Lower lobe of right lung (tissue), 2 donors: Measurements from ENCODE around the gene CPNE2. TPM values are rescaled to one million over a fixed set of nuclear protein-coding genes. Genes with fewer than 3 reads are reported as not detected.
A peak's percentile ranks its signal among the peaks of the same experiment; 100 is the strongest.

Experiments
- ATAC-seq, 2 donors: fragments of 200-7000 bp; cut with Tn5 transposase; one replicate each; pipeline ENCODE4 v1.9.1; 2020 to 2022; ENCODE audit warnings: mild to moderate bottlenecking in 2 of 2, moderate library complexity in 2 of 2
- DNase-seq: peaks from one replicate; pipeline ENCODE4 v3.0.0-alpha.2; 2020
- H3K27ac ChIP-seq: fragments of 200-600 bp; one replicate; pipeline ENCODE4 v1.8.0; 2022
- H3K27me3 ChIP-seq: fragments of 200-600 bp; one replicate; pipeline ENCODE4 v1.8.0; 2022; ENCODE audit warnings: low read depth
- H3K36me3 ChIP-seq: fragments of 200-600 bp; one replicate; pipeline ENCODE4 v1.8.0; 2022; ENCODE audit warnings: mild to moderate bottlenecking
- H3K4me1 ChIP-seq: fragments of 200-600 bp; one replicate; pipeline ENCODE4 v1.8.0; 2022
- H3K4me3 ChIP-seq: fragments of 200-600 bp; one replicate; pipeline ENCODE4 v1.8.0; 2022; ENCODE audit warnings: mild to moderate bottlenecking
- H3K9me3 ChIP-seq: fragments of 200-600 bp; one replicate; pipeline ENCODE4 v1.8.0; 2022
- CTCF ChIP-seq: fragments of 200-600 bp; IDR thresholded peaks from one replicate; pipeline ENCODE4 v1.8.0; 2022; ENCODE audit warnings: antibody characterized with exemption, mild to moderate bottlenecking
- intact Hi-C: fragments of 100-400 bp; cut with DNase I; formaldehyde crosslinking; loops from one replicate; pipeline ENCODE4 v1.11.0; 2022
- total RNA-seq: library from RNA; stranded (reverse); fragmentation: NEBNext Ultra II Directional; extraction: Animal tissue kit (Norgen Biotek cat#: 25700); gene quantifications from one replicate; pipeline ENCODE4 v1.2.1, GENCODE V29; 2021
- donor health status: DM: no; HTN: yes; CAD: no; lungs with severe emphysema.

The CPNE2 gene
- total RNA-seq, 1 donor from 2014 or later, result 55.3 TPM

GRCh38 chr16:57102888-57103851 lies 10.8 kb downstream of the CPNE2 start:
- intact Hi-C loops, result no loop called here
- Histone ChIP-seq H3K4me1 (peaks cover 33% of the 10 kb centered on the region), H3K4me3 (no peak overlapping the region), H3K36me3 (no peaks in the 10 kb centered on the region), H3K27me3 (no peaks in the 10 kb centered on the region), H3K27ac (no peak overlapping the region), H3K9me3 (no peaks in the 10 kb centered on the region)
- TF ChIP-seq CTCF, result no peak
- DNase-seq, result no peak
- ATAC-seq, result no peak

- H3K27me3 ChIP-seq, result no peaks in the 10 kb centered on the region
- intact Hi-C loops, result no loop called here
- no peaks in the 10 kb centered on the region for H3K9me3 ChIP-seq
- H3K36me3 ChIP-seq, result no peaks in the 10 kb centered on the region
- ATAC-seq, result no peak
- H3K27ac ChIP-seq, result no peak overlapping the region
- no peak for DNase-seq
- H3K4me1 ChIP-seq, result peaks cover 31% of the 10 kb centered on the region
- no peak overlapping the region for H3K4me3 ChIP-seq
- TF ChIP-seq CTCF, result no peak
Measured at GRCh38 chr16:57104706-57105105, 12.3 kb downstream of the CPNE2 start.

- no peaks in the 10 kb centered on the region for H3K27me3 ChIP-seq
- intact Hi-C loops, result no loop called here
- no peaks in the 10 kb centered on the region for H3K9me3 ChIP-seq
- H3K4me1 ChIP-seq, result peaks cover 31% of the 10 kb centered on the region
- H3K4me3 ChIP-seq, result no peak overlapping the region
- no peak overlapping the region for H3K27ac ChIP-seq
- no peak for TF ChIP-seq CTCF
- DNase-seq, result no peak
- ATAC-seq, result no peak
- H3K36me3 ChIP-seq, result no peaks in the 10 kb centered on the region
Measured at GRCh38 chr16:57105184-57105583, 12.8 kb downstream of the CPNE2 start.

GRCh38 chr16:57106767-57107166 lies 14.4 kb downstream of the CPNE2 start:
- Histone ChIP-seq H3K9me3 (no peaks in the 10 kb centered on the region), H3K27me3 (no peaks in the 10 kb centered on the region), H3K27ac (no peak overlapping the region), H3K4me1 (peaks cover 31% of the 10 kb centered on the region), H3K4me3 (no peak overlapping the region), H3K36me3 (no peaks in the 10 kb centered on the region)
- ATAC-seq (peak in 1 of 2 donors; percentile 12), DNase-seq (no peak)
- intact Hi-C loops, result no loop called here
- TF ChIP-seq CTCF, result no peak

- intact Hi-C loops, result no loop called here
- Histone ChIP-seq H3K27me3 (no peaks in the 10 kb centered on the region), H3K9me3 (no peaks in the 10 kb centered on the region), H3K27ac (no peak overlapping the region), H3K4me3 (no peak overlapping the region), H3K36me3 (no peaks in the 10 kb centered on the region), H3K4me1 (peaks cover 31% of the 10 kb centered on the region)
- no peak for TF ChIP-seq CTCF
- ATAC-seq (no peak), DNase-seq (no peak)
Measured at GRCh38 chr16:57107321-57107922, 15.0 kb downstream of the CPNE2 start.
